NCI-H2171 treated with DMSO at 0.1 percent for 48 hours (cell line): Measurements from ENCODE around the gene SLC25A41.
"Not testable (repeated sequence)": the region's sequence is repeated elsewhere in the genome, so short reads cannot be mapped to it uniquely, and the experiment has no call there.

Experiments used
- DNase-seq: peaks from one replicate; lab custom pipeline; 2025; lab: John Stamatoyannopoulos, UW

SLC25A41 gene

DNA sequence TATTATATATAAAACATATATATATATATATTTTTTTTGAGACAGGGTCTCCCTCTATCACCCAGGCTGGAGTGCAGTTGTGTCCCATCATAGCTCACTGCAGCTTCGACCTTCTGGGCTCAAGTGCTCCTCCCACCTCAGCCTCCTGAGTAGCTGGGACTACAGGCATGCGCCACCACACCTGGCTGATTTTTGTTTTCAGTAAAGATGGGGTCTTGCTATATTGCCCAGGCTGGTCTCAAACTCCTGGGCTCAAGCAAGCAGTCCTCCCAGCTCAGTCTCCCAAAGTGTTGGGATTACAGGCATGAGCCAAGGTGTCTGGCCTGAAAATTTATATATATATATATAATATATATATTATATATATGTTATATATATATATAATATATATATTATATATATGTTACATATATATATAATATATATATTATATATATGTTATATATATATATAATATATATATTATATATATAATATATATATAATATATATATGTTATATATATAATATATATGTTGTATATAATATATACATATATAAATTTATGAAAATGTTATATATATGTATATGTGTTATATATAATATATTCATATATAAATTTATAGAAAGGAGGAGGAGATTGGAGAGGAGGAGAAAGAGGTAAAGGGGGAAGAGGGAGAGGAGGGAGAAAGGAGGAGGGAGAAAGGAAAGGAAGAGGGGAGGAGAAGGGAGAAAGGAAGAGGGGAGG is 4.7 kb downstream of the SLC25A41 start:
- not testable (repeated sequence) for DNase-seq

DNA sequence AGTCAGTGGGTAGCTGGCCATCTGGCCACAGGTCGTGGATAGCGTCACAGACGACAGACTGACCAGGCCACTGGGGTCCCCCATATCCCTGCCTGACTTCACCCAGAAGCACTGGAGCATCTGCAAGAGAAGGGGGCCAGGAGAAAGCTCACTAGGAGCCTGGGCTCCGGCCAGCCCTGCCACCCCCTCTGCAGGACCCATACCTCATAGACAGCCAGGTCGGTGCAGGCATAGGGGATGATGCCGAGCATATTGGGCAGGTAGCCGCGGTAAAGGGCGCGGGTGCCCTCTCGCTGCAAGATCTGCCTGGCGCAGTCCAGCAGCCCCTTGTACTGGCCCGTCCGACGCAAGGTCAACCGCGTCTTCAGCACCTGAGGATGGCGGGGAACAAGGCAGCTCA is 6.4 kb downstream of the SLC25A41 start:
- DNase-seq = no peak

DNA sequence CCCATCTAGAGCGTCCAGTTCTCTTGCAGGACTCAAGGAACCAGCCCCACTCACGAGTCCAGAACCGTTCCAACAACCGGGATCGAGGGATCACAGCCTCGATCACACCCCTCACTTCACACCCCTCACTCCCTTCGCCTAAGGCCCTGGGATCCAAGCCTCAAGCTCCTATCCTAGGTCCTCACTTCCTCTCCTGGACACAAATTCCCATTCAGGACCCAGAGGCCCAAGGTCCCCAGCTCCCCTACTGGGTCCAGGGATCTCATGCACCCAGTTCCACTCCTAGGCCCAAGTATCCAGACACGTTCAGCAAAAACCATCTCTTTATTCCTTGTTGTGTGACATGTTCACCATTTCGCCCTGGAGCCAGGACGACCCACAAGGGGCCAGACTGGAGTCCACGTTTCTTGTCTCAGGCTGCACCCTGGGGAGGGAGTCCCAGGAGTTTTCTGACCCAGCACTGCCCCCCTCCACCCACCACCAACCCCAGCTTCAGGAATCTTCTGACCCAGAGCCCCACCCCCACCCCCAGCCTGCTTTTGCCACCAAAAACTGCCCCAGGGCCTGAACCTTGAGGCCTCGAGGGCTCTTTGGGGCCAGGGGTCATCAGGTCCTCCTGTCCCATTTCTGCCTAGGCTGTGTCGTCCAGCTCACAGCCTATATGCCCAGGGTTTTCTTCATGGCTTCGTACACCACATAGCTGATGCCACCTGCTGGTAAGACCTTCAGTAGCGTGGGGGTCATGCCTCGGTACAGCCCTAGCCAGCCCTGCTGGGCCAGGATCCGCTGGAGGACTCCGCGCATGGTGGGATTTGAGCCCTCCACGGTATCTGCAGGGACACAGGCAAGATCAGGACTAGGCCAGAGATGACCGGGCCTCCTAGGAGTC is 7.6 kb downstream of the SLC25A41 start:
- no peak for DNase-seq

DNA sequence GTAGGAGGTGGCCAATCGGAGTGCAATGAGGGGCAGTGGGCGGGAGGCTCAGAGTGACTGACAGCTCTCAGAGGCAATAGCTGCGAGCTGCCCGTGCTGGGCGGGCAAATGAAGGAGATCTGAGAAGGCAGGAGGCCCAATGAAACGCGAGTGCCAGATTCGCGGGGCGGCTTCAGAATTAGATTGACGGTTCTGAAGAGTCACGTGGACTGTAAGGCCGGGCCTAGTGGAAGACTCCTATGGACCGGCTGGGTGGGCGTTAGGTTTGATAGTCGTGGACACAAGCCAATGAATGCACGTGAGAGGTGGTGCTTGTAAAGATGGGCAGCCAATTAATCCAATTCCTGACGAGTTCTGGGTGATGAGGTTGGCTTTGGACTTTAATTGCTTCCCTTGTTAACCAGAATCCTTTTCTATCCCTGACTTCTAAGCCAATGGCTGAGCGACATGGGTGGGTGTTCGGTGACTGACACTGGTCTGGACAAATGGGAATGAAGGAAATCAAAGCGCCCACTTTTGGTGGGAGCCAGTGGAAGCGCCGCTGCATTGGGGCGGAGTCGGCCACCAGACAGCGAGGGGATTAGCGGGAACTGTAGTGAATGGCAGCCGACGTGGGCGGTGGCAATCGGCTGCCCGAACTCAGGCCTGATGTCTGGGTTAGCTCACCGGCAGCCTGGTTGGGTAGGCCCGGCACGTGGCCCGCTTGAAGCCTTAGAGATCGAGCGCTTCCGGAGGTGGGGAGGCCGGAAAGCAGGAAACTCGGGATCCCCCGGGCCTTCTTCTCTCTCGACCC is 8.4 kb downstream of the SLC25A41 start:
- DNase-seq = peak; percentile 100

DNA sequence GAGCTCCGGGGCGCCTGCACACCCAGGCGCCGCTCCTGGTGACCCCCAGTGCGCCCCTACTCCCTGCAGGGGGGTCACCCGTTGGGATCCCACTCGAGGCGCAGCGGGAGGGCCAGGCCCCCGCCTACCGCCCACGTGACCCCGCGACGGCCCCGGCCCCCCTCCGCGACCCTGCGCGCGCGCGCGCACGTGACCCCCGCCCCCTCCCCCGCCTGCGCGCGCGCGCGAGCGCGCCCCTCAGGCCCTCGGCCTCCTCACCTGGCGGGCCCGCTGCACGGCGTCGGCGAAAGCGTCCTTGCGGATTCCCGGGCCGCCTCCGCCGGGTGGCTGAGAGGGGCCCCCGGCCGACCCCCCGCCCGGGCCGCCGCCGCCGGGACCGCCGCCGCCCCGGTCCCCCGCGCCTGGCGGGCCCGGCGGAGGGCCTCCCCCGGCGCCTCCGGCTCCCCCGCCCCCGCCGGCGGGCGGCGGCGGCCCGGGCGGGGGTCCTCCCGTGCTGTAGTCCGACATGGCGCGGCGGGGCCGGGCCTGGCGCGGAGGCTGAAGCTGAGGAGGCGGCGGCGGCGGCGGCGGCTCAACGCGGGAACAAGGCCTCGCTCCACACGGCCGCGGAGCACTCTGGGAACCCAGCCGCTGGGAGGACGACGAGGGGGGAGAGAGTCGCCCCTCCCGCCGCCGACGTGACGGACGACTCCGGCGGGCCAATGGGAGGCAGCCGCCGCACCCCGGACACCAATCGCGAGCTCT is 9.2 kb downstream of the SLC25A41 start, which contains the start of gene KHSRP:
KHSRP (minus strand) TSS at position 617 of the 744 bp plus-strand sequence; CDS start at position 507, 110 bp downstream.
- DNase-seq = no peak

DNA sequence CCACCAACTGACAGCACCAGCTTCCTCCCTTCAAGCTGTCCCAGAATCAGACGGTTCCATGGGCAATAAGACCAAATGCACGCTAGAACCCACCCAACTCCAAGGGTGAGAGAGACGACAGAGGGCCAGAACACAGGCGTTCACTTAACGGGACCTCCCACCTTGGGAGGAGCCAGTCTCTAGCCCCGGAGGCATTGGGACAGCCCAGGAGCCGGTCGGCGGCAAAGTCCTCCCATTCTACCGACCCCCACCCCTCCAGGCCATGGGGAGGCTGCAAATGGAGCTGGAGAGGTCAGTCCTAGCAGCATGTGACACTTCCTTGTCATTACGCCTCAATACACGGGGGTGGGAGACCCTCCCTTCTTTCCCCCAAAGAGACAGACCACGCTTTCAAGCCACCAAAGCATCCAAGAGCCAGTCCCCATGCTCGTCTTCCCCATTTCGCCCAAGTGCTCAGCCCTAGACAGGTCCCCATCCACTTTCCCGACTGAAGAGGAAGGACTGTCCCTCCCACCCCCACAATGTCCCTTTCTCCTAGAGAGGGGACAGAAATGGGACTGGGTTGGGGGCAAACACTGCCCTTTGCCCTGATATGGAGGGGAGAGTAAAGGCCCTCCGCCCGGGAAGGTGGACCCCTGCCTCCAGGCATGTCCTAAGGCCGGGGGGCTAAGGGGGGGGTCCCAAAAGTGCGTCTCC is 9.9 kb downstream of the SLC25A41 start:
- no peak for DNase-seq

DNA sequence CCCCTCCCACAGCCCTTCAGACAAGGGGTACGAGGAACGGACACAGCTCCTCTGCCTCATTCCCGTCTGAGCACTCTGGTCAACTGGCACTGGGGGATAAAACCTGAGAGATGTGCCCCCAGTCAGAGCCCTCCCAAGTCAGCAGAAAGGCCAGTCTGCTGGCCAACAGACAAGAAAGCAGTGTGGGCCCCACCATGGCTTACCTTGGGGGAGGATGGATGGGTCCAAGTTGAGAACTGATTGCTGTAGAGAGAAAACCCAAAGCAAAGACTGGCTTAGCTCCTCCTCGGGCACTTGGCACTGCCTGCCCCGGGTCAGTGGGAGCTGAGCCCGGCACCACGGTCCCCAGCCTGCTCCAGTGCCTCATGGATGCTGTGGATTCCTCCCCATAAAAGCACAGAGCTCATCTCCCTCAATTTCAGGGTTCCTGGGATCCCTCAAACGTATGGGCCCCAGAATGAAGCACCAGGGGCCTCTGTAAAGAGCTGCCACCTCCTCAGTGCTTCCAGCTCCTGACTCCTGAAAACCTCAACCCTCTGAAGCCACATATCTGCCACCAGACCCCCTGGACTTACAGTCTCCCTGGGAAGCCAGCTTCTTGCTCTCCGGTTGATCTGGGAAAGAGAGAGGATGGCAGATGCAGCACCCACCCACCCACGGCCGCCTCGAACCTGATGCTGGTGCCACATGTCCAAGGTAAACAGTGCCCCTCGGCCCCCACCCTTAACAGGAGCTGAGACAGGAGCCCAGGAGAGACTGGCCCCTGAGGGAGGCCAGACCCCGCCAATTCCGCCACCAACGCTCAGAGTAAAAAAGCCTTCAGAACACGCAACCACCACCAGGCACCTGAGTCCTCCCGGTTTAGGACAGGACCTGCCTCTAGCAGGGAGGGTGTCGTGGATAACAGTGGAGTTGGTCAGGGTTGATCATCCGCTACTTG is 12.2 kb downstream of the SLC25A41 start:
- no peak for DNase-seq

DNA sequence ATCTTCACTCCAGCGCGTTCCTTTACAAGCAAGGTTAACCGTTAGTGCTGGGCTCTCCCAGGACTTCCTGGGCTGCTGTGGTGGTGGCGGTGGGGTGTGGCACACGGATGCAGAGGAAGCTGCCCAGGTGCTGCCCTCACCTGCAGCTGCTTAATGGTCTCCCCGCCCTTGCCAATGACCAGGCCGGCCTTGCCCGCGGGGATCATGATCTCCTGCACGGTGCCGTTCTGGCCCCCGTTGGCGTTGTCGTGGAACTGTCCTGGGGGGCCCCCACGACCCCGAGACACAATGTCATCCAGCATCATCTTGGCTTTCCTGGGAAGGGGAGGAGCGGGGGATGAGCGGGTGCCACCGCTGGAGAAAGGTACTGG is 15.0 kb downstream of the SLC25A41 start:
- no peak for DNase-seq

DNA sequence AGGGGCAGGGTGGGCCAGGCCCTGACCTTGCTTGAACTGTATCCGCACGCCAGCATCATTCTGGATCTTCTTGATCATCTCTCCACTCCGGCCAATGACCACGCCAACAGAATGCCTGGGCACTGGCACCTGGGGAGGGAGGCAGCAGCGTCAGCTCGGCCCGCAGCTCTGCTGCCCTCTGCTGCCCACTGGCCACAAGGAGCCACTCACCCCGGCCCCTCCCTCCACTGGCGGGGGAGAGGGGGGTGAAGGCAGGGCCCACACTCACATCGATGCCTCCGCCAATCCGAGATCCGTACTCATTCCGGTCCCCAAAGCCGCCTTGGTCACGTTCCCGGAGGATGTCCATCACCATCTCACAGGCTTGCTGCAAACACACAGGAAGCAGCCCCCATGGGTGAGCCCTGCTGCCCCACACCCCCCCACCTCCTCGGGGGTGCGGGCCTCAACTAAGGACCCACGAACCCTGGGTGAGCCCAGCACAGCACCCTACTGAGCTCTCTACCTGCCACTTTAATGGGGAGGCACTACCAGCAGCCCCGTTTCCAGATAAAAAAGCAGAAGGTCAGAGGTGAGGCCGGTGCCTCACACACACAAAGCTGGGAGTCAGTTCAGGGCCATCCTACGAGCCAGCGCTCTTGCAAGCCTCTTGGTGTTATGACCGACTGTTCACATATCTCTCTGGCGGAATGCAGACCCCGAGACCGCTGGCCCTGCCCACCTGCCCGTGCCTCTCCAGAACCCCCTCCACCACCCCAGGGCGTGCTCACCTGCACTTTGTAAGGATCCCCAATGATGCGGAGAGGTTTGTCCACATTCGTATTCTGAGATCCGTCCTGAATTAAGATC is 15.6 kb downstream of the SLC25A41 start:
- no peak for DNase-seq

DNA sequence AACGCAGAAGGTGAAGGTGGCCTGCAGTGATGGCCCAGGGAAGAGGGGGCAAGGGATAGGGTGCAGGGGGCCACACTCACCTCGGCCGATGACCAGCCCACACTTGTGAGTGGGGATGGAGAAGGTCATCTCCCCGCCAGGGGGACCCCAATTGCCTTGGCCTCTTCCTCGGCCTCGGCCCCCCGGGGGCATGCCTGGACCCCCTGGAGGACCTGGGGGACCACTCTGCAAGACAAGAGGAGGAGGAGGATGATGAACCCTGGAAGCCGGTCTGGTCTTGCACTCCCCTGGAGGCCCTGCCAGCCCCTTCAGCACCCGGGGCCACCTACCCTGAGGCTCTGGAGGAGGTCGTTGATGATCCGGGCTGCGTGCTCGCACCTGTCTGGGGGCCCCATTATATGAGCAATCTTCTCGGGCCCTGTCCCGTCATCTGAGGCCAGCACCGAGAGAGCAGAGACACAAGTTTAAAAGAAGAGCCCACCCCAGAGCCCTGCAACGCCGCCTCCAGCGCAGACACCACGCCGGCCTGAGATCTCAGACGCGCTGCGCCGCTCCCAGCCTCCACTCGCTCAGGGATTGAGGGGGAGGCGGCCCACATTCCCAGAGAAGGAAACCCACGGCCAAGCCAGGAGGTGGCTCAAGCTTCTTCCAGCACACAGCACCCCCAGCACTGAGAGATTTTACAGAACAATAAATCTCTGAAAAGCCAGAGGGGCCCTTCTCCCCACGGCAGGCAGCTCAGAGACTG is 16.7 kb downstream of the SLC25A41 start:
- no peak for DNase-seq

DNA sequence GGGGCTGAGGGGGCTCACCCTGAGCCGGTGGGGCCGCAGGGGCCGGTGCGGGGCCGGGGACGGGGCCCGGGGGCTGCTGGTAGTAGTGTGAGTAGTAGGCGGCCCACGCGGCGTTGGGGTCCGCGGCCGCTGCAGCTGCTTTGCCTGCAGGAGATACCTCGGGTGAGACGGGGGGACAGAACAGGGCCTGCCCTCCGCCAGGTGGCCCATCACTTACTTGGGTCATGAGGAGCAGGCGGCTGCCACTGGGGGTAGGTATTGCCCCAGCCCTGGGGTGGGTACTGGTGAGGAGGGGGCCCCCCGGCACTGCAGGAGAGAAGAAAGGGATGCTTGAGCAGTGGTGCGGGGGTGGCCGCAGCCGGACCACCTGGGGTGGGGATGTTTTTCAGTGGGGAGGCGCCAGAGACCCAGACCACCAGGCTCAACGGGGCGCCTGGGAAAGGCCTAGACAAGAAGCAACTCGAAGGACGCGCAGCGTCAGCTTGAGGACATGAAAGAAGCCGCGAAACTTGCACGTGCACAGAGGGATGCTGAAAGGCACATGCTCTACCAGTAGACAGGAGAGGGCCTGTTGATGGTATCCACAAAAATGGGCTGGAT is 17.9 kb downstream of the SLC25A41 start:
- no peak for DNase-seq

DNA sequence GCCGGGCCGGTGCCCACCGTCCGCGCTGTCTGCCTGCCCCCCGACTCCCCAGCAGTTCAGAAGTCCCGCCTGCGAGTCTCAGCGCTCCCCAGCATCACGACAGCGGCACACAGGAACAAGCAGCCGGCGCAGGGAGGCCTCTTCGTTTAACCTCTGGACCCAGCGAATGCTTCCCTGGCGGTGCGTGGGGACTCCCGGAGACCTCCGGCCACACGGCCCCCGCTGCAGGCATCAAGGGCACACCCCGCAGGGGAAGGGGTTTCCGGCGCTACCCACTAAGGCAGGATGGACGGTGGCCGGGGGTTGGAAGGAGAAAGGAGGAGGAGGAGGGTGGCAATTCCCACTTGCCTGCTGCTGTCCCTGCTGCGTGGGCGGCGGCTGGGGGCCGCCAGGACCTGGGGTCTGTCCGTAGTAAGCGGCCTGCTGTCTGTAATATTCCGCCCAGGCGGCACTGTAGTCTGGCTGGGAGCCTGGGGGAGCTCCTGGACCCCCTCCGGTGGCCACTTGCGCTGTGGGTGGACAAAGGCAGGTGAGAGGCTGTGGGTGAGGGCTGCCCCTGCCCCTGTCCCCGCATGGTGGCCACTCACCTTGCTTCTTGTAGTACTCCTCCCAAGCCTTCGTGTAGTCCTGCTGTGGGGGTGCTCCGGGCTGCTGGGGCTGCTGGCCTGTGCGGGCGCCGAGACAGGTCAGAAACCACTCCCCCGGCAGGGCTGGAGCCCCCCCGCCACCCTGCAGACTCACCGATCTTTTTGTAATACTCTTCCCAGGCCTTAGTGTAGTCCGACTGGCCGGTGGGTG is 18.6 kb downstream of the SLC25A41 start:
- DNase-seq = no peak

DNA sequence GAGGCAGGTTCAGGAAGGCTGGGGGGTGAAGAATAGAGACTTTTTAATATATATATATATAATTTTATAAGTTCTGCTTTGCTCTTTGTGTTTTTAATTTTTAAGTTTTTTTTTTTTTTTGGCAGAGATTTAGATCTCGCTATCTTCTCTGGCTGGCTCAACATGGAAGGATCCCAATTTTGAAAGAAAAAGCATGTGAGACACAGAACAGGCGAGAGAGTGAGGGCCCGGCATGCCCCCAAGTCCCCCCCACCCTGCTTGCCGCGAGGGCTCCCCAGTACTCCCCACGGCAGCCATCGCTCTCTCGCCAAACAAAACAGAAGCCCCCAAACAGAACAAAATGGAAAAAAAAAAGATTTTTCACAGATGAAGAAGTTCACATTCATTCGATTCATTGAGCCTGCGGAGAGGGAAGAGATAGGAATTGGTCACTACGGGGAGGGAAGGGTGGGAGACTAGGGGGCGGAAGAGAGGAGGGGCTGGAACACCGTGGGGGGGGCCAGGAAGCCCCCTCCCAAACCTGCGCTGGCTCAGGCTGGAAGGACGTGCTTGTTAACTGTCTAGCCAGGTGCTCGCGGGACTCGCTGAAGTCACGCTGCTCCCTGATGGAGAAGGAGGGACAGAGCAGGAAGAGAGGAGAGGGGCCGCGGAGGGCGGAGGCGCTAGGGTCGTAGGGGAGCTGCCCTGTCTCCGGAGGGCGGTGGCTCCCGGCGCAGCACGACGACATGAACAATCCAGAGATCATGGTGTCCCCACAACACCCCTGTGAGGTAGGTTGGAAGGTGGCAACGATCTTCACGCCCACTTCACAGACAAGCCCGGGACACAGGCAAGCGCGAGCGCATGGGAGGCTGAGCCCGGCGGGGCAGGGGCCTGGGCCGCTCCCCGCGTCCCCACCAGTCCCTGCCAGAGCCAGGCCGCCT is 19.6 kb downstream of the SLC25A41 start:
- DNase-seq = no peak

DNA sequence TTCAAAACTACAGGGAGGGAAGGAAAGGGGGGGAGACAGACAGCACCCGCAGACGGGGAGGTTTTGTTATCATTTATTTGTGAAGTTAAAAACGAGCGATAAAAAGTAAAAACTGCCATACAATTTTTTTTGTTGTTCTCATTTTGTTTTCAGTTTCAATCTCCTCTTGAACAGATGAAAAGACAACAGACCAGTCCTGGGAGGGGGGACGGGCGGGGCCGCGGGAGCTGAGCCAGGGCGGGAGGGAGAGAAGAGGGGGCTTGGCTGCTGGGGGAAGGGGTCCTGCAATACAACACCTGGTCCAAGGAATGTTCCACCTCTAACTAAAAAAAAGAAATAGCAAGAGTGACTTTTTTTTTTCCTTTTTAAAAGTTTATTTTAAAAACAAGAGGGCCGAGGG is 20.3 kb downstream of the SLC25A41 start:
- DNase-seq = no peak

DNA sequence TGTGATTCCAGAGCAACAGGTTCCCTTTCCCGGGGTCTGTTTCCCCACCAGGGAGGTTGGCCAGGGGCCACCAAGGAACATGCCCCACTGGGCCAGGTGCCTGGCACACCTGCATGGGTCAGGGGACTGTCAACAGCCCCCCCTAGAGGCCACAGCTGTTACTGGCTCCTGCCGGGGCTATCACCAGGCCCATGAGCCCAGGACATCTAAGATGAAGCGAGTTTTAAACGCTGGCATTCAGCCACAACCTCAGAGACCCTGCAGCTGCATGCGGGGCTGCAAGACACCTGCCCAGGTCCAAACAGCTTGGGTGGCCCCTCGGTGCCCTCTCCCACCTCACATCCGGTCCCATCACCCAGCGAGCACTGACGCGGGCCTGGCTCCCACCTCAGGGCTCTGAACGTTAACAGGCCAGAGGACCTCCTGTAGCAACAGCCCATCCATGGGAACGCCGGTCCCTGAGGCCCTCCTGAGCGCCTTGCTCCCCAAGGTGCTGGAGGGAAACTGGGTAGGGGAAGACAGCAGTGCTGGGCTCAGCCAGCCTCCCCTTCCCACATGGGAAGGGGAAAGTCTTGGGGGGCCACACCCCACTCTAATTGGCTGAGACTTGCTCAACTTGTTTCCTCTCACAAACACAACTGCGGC is 21.0 kb downstream of the SLC25A41 start:
- DNase-seq = peak; percentile 16
